Fibroblast of skin of left biceps (primary cell): ENCODE data around the gene VPS26B.
"Not testable (repeated sequence)": the region's sequence is repeated elsewhere in the genome, so short reads cannot be mapped to it uniquely, and the experiment has no call there.

Experiments
- DNase-seq, 2 experiments: peaks; one replicate each; pipeline ENCODE4 v3.0.0-alpha.2; 2013; ENCODE audit warnings: low read depth in 2 of 2

VPS26B gene

GRCh38 chr11:134281635-134282034 lies 57.2 kb downstream of the VPS26B start:
- not testable (repeated sequence) for DNase-seq

- DNase-seq: no peak
These were observed 57.9 kb downstream of the VPS26B start for GRCh38 chr11:134282121-134283045.

GRCh38 chr11:134283461-134284230 lies 59.2 kb downstream of the VPS26B start:
- DNase-seq: no peak

- not testable (repeated sequence) for DNase-seq
These were observed 59.9 kb downstream of the VPS26B start for GRCh38 chr11:134284349-134284748.

GRCh38 chr11:134287561-134287960 lies 63.1 kb downstream of the VPS26B start:
- DNase-seq: no peak

GRCh38 chr11:134288486-134288885 lies 64.0 kb downstream of the VPS26B start:
- no peak for DNase-seq

GRCh38 chr11:134289167-134289566 lies 64.7 kb downstream of the VPS26B start:
- no peak for DNase-seq

- DNase-seq: no peak
These were observed 65.3 kb downstream of the VPS26B start for GRCh38 chr11:134289789-134290188.

GRCh38 chr11:134290646-134291045 lies 66.2 kb downstream of the VPS26B start:
- DNase-seq: no peak

- no peak for DNase-seq
These were observed 66.7 kb downstream of the VPS26B start for GRCh38 chr11:134291196-134291595.

GRCh38 chr11:134292661-134293060 lies 68.2 kb downstream of the VPS26B start:
- DNase-seq: no peak

- no peak for DNase-seq
These were observed 68.9 kb downstream of the VPS26B start for GRCh38 chr11:134293119-134294113.

- DNase-seq: no peak
These were observed 70.2 kb downstream of the VPS26B start for GRCh38 chr11:134294664-134295063.
